Right atrium auricular region (tissue), 2 donors: ENCODE results near the gene TXNRD3. TPM values are rescaled to one million over a fixed set of nuclear protein-coding genes. Genes with fewer than 3 reads are reported as not detected.

ENCODE experiments used
- DNase-seq: peaks from one replicate; pipeline ENCODE4 v3.0.0-alpha.2; 2019; ENCODE audit warnings: low spot score
- H3K27ac ChIP-seq, 2 donors: fragments of 200-600 bp; sonication (generic); 1 replicate in 1 of 2; 2 replicates in 1 of 2; pipeline ENCODE4 v1.5.1; 2016 to 2019
- H3K27me3 ChIP-seq, 2 donors: fragments of 200-600 bp; sonication (generic); one replicate each; pipeline versions ENCODE4 v1.5.1 to v1.6.0; 2017 to 2019
- H3K36me3 ChIP-seq: fragments of 200-600 bp; sonication (generic); one replicate; pipeline ENCODE4 v1.5.1; 2016
- H3K4me1 ChIP-seq, 2 donors: fragments of 200-600 bp; sonication (generic); one replicate each; pipeline versions ENCODE4 v1.5.1 to v1.6.0; 2017 to 2019
- H3K4me3 ChIP-seq, 2 donors: fragments of 200-600 bp; sonication (generic); 1 replicate in 1 of 2; 2 replicates in 1 of 2; pipeline ENCODE4 v1.5.1; 2017 to 2019; ENCODE audit warnings: mild to moderate bottlenecking in 1 of 2, moderate library complexity in 1 of 2
- H3K9me3 ChIP-seq, 2 donors: fragments of 200-600 bp; sonication (generic); one replicate each; pipeline ENCODE4 v1.5.1; 2019
- total RNA-seq, 2 donors: library from RNA; depleted of rRNA; stranded (reverse); fragments of >200 nt; gene quantifications; one replicate each; pipeline ENCODE4 v1.1.0, GENCODE V29; 2016
- TF ChIP-seq, protein P1 (sequence below), 2 donors: fragments of 200-600 bp; sonication (generic); IDR thresholded peaks; one replicate each; pipeline ENCODE4 v1.5.1; 2019; ENCODE audit warnings: antibody characterized with exemption in 2 of 2

The TXNRD3 gene
- total RNA-seq, 2 donors from 2014 or later: 5.0 to 6.8 TPM

GRCh38 chr3:126677862-126678503 lies 23.1 kb upstream of the TXNRD3 start:
- H3K4me3 ChIP-seq: no peak overlapping the region
- no peaks in the 10 kb centered on the region for H3K27me3 ChIP-seq
- peaks cover 0 to 10% of the 10 kb centered on the region in 2 donors for H3K9me3 ChIP-seq
- H3K27ac ChIP-seq: no peak overlapping the region
- TF ChIP-seq, protein P1, sequence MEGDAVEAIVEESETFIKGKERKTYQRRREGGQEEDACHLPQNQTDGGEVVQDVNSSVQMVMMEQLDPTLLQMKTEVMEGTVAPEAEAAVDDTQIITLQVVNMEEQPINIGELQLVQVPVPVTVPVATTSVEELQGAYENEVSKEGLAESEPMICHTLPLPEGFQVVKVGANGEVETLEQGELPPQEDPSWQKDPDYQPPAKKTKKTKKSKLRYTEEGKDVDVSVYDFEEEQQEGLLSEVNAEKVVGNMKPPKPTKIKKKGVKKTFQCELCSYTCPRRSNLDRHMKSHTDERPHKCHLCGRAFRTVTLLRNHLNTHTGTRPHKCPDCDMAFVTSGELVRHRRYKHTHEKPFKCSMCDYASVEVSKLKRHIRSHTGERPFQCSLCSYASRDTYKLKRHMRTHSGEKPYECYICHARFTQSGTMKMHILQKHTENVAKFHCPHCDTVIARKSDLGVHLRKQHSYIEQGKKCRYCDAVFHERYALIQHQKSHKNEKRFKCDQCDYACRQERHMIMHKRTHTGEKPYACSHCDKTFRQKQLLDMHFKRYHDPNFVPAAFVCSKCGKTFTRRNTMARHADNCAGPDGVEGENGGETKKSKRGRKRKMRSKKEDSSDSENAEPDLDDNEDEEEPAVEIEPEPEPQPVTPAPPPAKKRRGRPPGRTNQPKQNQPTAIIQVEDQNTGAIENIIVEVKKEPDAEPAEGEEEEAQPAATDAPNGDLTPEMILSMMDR (IDR thresholded peaks at IDR 0.05): no peak
- H3K4me1 ChIP-seq: peaks cover 0 to 8% of the 10 kb centered on the region in 2 donors
- peak; percentile 34 for DNase-seq
- H3K36me3 ChIP-seq: no peaks in the 10 kb centered on the region

DNA sequence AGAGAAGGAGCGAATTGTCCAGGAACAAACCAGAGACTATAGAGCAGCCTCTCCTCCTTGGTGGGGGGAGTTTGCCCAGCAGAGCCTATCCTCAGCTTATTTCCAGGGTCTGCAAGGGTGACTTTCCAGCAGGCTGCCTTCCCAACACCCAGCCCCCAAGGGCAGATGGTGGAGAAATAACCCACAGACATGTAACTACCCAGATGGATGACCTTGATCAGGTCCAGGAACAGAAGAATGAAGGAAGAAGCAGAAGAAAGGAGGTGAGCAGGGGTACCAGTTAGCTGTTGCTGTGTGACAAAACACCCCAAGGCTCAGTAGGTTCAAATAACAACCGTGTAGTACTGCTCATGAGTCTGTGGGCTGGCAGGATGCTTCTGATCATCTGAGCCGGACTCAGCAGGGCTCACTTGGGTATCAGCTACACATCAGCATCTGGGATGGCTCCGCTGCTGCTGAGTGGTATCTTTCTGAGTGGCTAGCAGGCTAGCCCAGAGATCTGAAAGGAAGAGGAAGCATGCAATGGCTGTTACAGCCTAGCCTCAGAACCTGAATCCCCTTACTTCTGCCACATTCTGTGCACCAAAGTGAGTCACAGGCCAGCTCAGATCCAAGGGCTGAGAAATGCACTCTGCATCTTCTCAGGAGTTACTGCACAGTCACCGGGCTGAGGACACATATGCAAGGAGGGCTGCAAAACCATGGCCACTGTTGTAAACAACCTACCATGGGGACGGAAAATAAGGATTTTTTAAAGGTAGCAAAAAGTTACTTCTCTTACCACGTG lies 22.2 kb upstream of the TXNRD3 start:
- no peak overlapping the region for H3K27ac ChIP-seq
- no peaks in the 10 kb centered on the region for H3K36me3 ChIP-seq
- peak; percentile 32 for DNase-seq
- peaks cover 0 to 10% of the 10 kb centered on the region in 2 donors for H3K9me3 ChIP-seq
- H3K4me3 ChIP-seq: no peak overlapping the region
- TF ChIP-seq, protein P1 (IDR thresholded peaks at IDR 0.05): no peak
- peaks cover 0 to 8% of the 10 kb centered on the region in 2 donors for H3K4me1 ChIP-seq
- no peaks in the 10 kb centered on the region for H3K27me3 ChIP-seq

- Histone ChIP-seq H3K27ac (no peak overlapping the region), H3K27me3 (no peaks in the 10 kb centered on the region), H3K4me1 (no peaks in the 10 kb centered on the region), H3K9me3 (peaks cover 0 to 10% of the 10 kb centered on the region in 2 donors), H3K4me3 (no peak overlapping the region), H3K36me3 (no peaks in the 10 kb centered on the region)
- TF ChIP-seq, protein P1 (IDR thresholded peaks at IDR 0.05): no peak
- no peak for DNase-seq
Observed at GRCh38 chr3:126672741-126673140, 17.8 kb upstream of the TXNRD3 start.

DNA sequence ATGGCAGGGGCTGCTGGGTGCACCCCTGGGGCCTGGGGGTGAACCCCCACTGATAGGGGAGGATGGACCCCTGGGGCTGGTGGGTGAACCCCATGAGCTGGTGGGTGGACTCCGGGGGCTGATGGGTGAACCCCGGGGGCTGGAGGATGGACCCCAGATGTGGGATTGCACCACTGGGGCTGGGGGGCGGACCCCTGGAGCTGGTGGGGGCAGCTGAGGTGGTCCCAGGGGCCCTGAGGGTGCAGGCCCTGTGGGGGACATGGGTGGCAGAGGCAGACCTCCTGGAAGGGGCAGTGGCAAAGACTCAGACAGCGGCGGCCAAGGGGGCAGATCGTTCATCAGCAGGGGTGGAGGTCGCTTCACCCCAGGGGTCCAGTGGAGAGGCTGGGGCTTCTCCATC lies 17.4 kb upstream of the TXNRD3 start:
- TF ChIP-seq, protein P1 (IDR thresholded peaks at IDR 0.05): no peak
- Histone ChIP-seq H3K27ac (no peak overlapping the region), H3K4me1 (no peaks in the 10 kb centered on the region), H3K36me3 (no peaks in the 10 kb centered on the region), H3K4me3 (no peak overlapping the region), H3K27me3 (no peaks in the 10 kb centered on the region), H3K9me3 (peaks cover 0 to 10% of the 10 kb centered on the region in 2 donors)
- no peak for DNase-seq

DNA sequence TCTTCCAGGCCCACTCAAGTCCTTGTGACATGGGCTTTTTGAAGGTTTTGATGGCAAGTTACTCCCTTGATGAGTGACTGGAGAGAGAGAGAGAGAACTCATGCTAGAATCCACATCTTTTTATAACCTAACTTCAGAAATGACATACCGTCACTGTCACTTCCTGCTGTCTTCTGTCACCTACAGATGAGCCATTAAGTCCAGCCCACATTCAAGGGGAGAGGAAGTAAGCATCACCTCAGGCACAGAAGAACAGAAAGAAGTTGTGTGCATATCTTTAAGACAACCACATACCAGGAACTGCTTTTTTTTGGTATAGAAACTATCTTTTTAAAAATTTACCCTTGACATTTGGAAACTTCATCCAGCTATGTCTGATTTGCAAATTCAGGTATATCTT lies 16.6 kb upstream of the TXNRD3 start:
- TF ChIP-seq, protein P1 (IDR thresholded peaks at IDR 0.05): no peak
- Histone ChIP-seq H3K27ac (no peak overlapping the region), H3K27me3 (no peaks in the 10 kb centered on the region), H3K4me1 (no peaks in the 10 kb centered on the region), H3K4me3 (no peak overlapping the region), H3K9me3 (peaks cover 0 to 10% of the 10 kb centered on the region in 2 donors), H3K36me3 (no peaks in the 10 kb centered on the region)
- no peak for DNase-seq
